A673 (cell line): ENCODE results near the gene GATA1. TPM values are rescaled to one million over a fixed set of nuclear protein-coding genes. Genes with fewer than 3 reads are reported as not detected.

Source experiments
- BruUV-seq: library from RNA; stranded (reverse); fragments of 400-500 nt; replicated peaks from 2 replicates; lab custom pipeline; 2021; lab: Mats Ljungman, UMichigan
- CTCF ChIA-PET: fragments of 300-600 bp; sonication (Branson Sonifier 250); formaldehyde crosslinking; loops from one replicate; lab custom pipeline; 2022; ENCODE audit warnings: antibody characterized with exemption; lab: Charles Lee
- POLR2A ChIA-PET: fragments of 300-600 bp; sonication (Branson Sonifier 250); formaldehyde crosslinking; loops from one replicate; lab custom pipeline; 2022; ENCODE audit warnings: antibody characterized with exemption; ENCODE audit not compliant: low non-redundant PET; lab: Charles Lee
- DNase-seq: peaks from one replicate; pipeline ENCODE4 v3.0.0-alpha.2; 2015; ENCODE audit warnings: low spot score
- H3K27ac ChIP-seq: fragments of 200-600 bp; sonication (generic); 2 replicates; pipeline ENCODE4 v1.5.1; 2016; ENCODE audit warnings: mixed run types, low read depth, mild to moderate bottlenecking, mixed read lengths, antibody characterized with exemption, low read length; ENCODE audit not compliant: poor library complexity, severe bottlenecking
- H3K27me3 ChIP-seq: fragments of 200-600 bp; sonication (generic); replicated peaks from 2 replicates; pipeline ENCODE4 v1.6.1; 2017; ENCODE audit warnings: mixed run types, low read depth, mild to moderate bottlenecking, mixed read lengths, antibody characterized with exemption, low read length; ENCODE audit not compliant: insufficient read depth, poor library complexity
- H3K36me3 ChIP-seq: fragments of 200-600 bp; sonication (generic); 2 replicates; pipeline ENCODE4 v1.6.1; 2016; ENCODE audit warnings: mixed run types, mild to moderate bottlenecking, mixed read lengths, antibody characterized with exemption, low read length; ENCODE audit not compliant: insufficient read depth, poor library complexity, severe bottlenecking
- H3K4me1 ChIP-seq: fragments of 200-600 bp; sonication (generic); 2 replicates; pipeline ENCODE4 v1.6.1; 2017; ENCODE audit warnings: mixed run types, mild to moderate bottlenecking, mixed read lengths, antibody characterized with exemption, low read length; ENCODE audit not compliant: insufficient read depth, poor library complexity, severe bottlenecking
- H3K4me3 ChIP-seq: fragments of 200-600 bp; sonication (generic); 2 replicates; pipeline ENCODE4 v1.5.1; 2016; ENCODE audit warnings: low read depth, mixed run types, mild to moderate bottlenecking, mixed read lengths, low read length; ENCODE audit not compliant: poor library complexity, severe bottlenecking
- H3K9me3 ChIP-seq: fragments of 200-600 bp; sonication (generic); 2 replicates; pipeline ENCODE4 v1.6.1; 2016; ENCODE audit warnings: mixed run types, low read depth, mild to moderate bottlenecking, mixed read lengths, antibody characterized with exemption, low read length; ENCODE audit not compliant: poor library complexity, severe bottlenecking
- EZH2 ChIP-seq: fragments of 200-600 bp; sonication (generic); IDR thresholded peaks from 2 replicates; pipeline ENCODE4 v1.6.1; 2017; ENCODE audit warnings: borderline replicate concordance, low read depth, mild to moderate bottlenecking, mixed read lengths, antibody characterized with exemption, low read length; ENCODE audit not compliant: poor library complexity, severe bottlenecking
- intact Hi-C: fragments of 100-400 bp; cut with micrococcal nuclease; formaldehyde crosslinking; loops from one replicate; pipeline ENCODE4 v1.10.0; 2022; ENCODE audit not compliant: unreplicated experiment
- total RNA-seq: library from RNA; stranded (reverse); gene quantifications from 2 replicates; pipeline ENCODE4 v1.2.3, GENCODE V29; 2021
- TF ChIP-seq, protein P1 (sequence below): fragments of 300-800, 200-600 bp; sonication (generic); conservative IDR thresholded peaks from 2 replicates; pipeline ENCODE4 v1.5.1; 2017; ENCODE audit warnings: low read depth, mild to moderate bottlenecking, antibody characterized with exemption, low read length, moderate library complexity, mixed read lengths

GATA1 gene
- total RNA-seq, 1 experiment from 2014 or later: not detected

DNA sequence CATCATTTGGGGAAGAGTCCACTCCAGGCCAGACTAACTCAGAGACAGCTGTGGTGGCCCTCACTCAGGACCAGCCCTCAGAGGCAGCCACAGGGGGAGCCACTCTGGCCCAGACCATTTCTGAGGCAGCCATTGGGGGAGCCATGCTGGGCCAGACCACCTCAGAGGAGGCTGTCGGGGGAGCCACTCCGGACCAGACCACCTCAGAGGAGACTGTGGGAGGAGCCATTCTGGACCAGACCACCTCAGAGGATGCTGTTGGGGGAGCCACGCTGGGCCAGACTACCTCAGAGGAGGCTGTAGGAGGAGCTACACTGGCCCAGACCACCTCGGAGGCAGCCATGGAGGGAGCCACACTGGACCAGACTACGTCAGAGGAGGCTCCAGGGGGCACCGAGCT lies 36.7 kb downstream of the GATA1 start:
- no peak for TF ChIP-seq EZH2
- Histone ChIP-seq H3K4me1 (no peaks in the 10 kb centered on the region), H3K27me3 (no peaks in the 10 kb centered on the region), H3K36me3 (peaks cover 3% of the 10 kb centered on the region), H3K9me3 (no peaks in the 10 kb centered on the region), H3K27ac (no peak overlapping the region), H3K4me3 (no peak overlapping the region)
- ChIA-PET CTCF (no interaction called here), POLR2A (no interaction called here)
- no peak for DNase-seq
- no TSS peak for BruUV-seq
- intact Hi-C loops: no loop called here

DNA sequence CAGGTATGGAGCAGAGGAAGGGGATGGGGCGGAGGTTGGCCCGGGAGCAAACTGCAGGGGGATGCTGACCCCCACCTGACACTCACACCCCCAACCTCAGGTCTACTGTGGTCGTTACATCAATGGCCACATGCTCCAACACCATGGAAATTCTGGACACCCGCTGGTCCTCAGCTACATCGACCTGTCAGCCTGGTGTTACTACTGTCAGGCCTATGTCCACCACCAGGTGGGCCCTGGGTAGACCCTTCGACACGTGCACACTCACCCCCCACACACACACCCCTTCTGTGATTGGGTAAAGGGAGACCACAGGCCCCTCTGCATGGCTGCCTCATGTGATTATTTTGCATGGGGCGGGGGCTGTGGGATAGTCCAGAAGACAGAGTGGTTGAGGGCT lies 37.7 kb downstream of the GATA1 start:
- CTCF ChIA-PET: no interaction called here
- intact Hi-C loops: no loop called here
- Histone ChIP-seq H3K36me3 (peaks cover 3% of the 10 kb centered on the region), H3K4me3 (no peak overlapping the region), H3K4me1 (no peaks in the 10 kb centered on the region), H3K9me3 (no peaks in the 10 kb centered on the region), H3K27ac (no peak overlapping the region), H3K27me3 (no peaks in the 10 kb centered on the region)
- POLR2A ChIA-PET: no interaction called here
- no TSS peak for BruUV-seq
- no peak for TF ChIP-seq EZH2
- TF ChIP-seq, protein P1, sequence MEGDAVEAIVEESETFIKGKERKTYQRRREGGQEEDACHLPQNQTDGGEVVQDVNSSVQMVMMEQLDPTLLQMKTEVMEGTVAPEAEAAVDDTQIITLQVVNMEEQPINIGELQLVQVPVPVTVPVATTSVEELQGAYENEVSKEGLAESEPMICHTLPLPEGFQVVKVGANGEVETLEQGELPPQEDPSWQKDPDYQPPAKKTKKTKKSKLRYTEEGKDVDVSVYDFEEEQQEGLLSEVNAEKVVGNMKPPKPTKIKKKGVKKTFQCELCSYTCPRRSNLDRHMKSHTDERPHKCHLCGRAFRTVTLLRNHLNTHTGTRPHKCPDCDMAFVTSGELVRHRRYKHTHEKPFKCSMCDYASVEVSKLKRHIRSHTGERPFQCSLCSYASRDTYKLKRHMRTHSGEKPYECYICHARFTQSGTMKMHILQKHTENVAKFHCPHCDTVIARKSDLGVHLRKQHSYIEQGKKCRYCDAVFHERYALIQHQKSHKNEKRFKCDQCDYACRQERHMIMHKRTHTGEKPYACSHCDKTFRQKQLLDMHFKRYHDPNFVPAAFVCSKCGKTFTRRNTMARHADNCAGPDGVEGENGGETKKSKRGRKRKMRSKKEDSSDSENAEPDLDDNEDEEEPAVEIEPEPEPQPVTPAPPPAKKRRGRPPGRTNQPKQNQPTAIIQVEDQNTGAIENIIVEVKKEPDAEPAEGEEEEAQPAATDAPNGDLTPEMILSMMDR: no peak
- DNase-seq: no peak

GRCh38 chrX:48826135-48826875 lies 39.9 kb downstream of the GATA1 start, which contains the start of gene ERAS:
ERAS (plus strand) TSS chrX:48826513; CDS start chrX:48829124, 2,611 bp downstream.
- CTCF ChIA-PET: no interaction called here
- H3K4me1 ChIP-seq: no peaks in the 10 kb centered on the region
- no TSS peak for BruUV-seq
- H3K27me3 ChIP-seq: no peaks in the 10 kb centered on the region
- no peaks in the 10 kb centered on the region for H3K9me3 ChIP-seq
- H3K36me3 ChIP-seq: peaks cover 3% of the 10 kb centered on the region
- POLR2A ChIA-PET: no interaction called here
- H3K27ac ChIP-seq: no peak within 1 kb of the TSS
- intact Hi-C loops: no loop called here
- DNase-seq: no peak
- TF ChIP-seq EZH2: no peak
- TF ChIP-seq, protein P1: no peak
- no peak within 1 kb of the TSS for H3K4me3 ChIP-seq
